ENCODE measurements around the gene CPA2.
"Not testable (repeated sequence)": the region's sequence is repeated elsewhere in the genome, so short reads cannot be mapped to it uniquely, and the experiment has no call there.

GRCh38 chr7:130248842-130249241 is 17.8 kb upstream of the CPA2 start:
- TF ChIP-seq SMAD3 (CRISPR knock-in tag; IDR thresholded peaks at IDR 0.05; ENCODE audit: borderline replicate concordance); CTCF (IDR thresholded peaks at IDR 0.05); STAT6 (CRISPR knock-in tag; conservative IDR thresholded peaks at IDR 0.05; ENCODE audit: low read depth): not testable (repeated sequence)
